Neural cell (in vitro differentiated cells): ENCODE results near the gene CAVIN1. TPM values are rescaled to one million over a fixed set of nuclear protein-coding genes. Genes with fewer than 3 reads are reported as not detected.

ENCODE experiments used
- H2AFZ ChIP-seq: fragments of 200-600, 300-800 bp; sonication (generic), shearing (Covaris generic); 2 replicates; pipeline ENCODE4 v1.6.0; 2014; ENCODE audit warnings: low read depth, mild to moderate bottlenecking, antibody characterized with exemption, low read length, moderate library complexity
- H3F3A ChIP-seq: fragments of 200-600 bp; shearing (Covaris generic); 2 replicates; pipeline ENCODE4 v1.6.1; 2016; ENCODE audit warnings: mild to moderate bottlenecking, moderate library complexity, mixed read lengths, antibody characterized with exemption, low read length; ENCODE audit not compliant: insufficient read depth, poor library complexity, severe bottlenecking
- H3K27ac ChIP-seq: fragments of 200-600, 300-800 bp; sonication (generic), shearing (Covaris generic); 2 replicates; pipeline ENCODE4 v1.5.1; 2014; ENCODE audit warnings: mild to moderate bottlenecking, low read length, moderate library complexity
- H3K27me3 ChIP-seq: fragments of 300-800, 200-600 bp; sonication (generic), shearing (Covaris generic); 2 replicates; pipeline ENCODE4 v1.6.0; 2014; ENCODE audit warnings: mild to moderate bottlenecking, low read depth, low read length, moderate library complexity; ENCODE audit not compliant: insufficient read depth
- H3K36me3 ChIP-seq: fragments of 300-800, 200-600 bp; sonication (generic), shearing (Covaris generic); 2 replicates; pipeline ENCODE4 v1.5.1; 2014; ENCODE audit warnings: mild to moderate bottlenecking, antibody characterized with exemption, low read length, moderate library complexity; ENCODE audit not compliant: insufficient read depth
- H3K4me2 ChIP-seq: fragments of 300-800, 200-600 bp; sonication (generic), shearing (Covaris generic); 2 replicates; pipeline ENCODE4 v1.6.0; 2014; ENCODE audit warnings: mild to moderate bottlenecking, low read length
- H3K4me3 ChIP-seq: fragments of 300-800, 200-600 bp; sonication (generic), shearing (Covaris generic); 2 replicates; pipeline ENCODE4 v1.5.1; 2014; ENCODE audit warnings: mild to moderate bottlenecking, low read length, moderate library complexity
- H3K79me2 ChIP-seq: fragments of 200-600 bp; shearing (Covaris generic); replicated peaks from 2 replicates; pipeline ENCODE4 v1.6.0; 2014; ENCODE audit warnings: mild to moderate bottlenecking, low read length, moderate library complexity; ENCODE audit not compliant: insufficient read depth
- H3K9ac ChIP-seq: fragments of 300-800, 200-600 bp; sonication (generic), shearing (Covaris generic); 2 replicates; pipeline ENCODE4 v1.6.1; 2016; ENCODE audit warnings: mild to moderate bottlenecking, low read length, mixed read lengths
- H3K9me2 ChIP-seq: fragments of 200-600 bp; shearing (Covaris generic); 2 replicates; pipeline ENCODE4 v1.6.1; 2016; ENCODE audit warnings: mild to moderate bottlenecking, low read length, mixed read lengths; ENCODE audit not compliant: insufficient read depth
- H3K9me3 ChIP-seq: fragments of 200-600, 300-800 bp; sonication (generic), shearing (Covaris generic); 2 replicates; pipeline ENCODE4 v1.6.1; 2016; ENCODE audit warnings: mild to moderate bottlenecking, mixed run types, low read length, moderate library complexity, mixed read lengths
- H4K20me1 ChIP-seq: fragments of 200-600 bp; shearing (Covaris generic); 2 replicates; pipeline ENCODE4 v1.6.1; 2016; ENCODE audit warnings: mild to moderate bottlenecking, mixed run types; ENCODE audit not compliant: insufficient read depth
- EP300 ChIP-seq: fragments of 450-650 bp; conservative IDR thresholded peaks from 2 replicates; pipeline ENCODE4 v1.6.1; 2014; ENCODE audit warnings: antibody characterized with exemption, mild to moderate bottlenecking, moderate library complexity; ENCODE audit not compliant: poor library complexity, severe bottlenecking
- EZH2 ChIP-seq: fragments of 200-600, 300-800 bp; shearing (Covaris generic), sonication (generic); IDR thresholded peaks from 2 replicates; pipeline ENCODE4 v1.6.1; 2014; ENCODE audit warnings: antibody characterized with exemption, low read length, borderline replicate concordance, mild to moderate bottlenecking; ENCODE audit not compliant: insufficient read depth, poor library complexity, severe bottlenecking
- MXI1 ChIP-seq: fragments of 450-650 bp; conservative IDR thresholded peaks from 2 replicates; pipeline ENCODE4 v1.6.1; 2014; ENCODE audit warnings: antibody characterized with exemption, mild to moderate bottlenecking; ENCODE audit not compliant: poor library complexity, severe bottlenecking
- POLR2AphosphoS5 ChIP-seq: IDR thresholded peaks from 2 replicates; pipeline ENCODE4 v1.6.1; 2012
- RAD21 ChIP-seq: fragments of 450-650 bp; conservative IDR thresholded peaks from 2 replicates; pipeline ENCODE4 v1.6.1; 2014; ENCODE audit warnings: antibody characterized with exemption, mild to moderate bottlenecking, moderate library complexity
- SMC3 ChIP-seq: fragments of 450-650 bp; conservative IDR thresholded peaks from 2 replicates; pipeline ENCODE4 v1.6.1; 2014; ENCODE audit warnings: antibody characterized with exemption, mild to moderate bottlenecking, moderate library complexity; ENCODE audit not compliant: poor library complexity
- TAF1 ChIP-seq: IDR thresholded peaks from 2 replicates; pipeline ENCODE4 v1.6.1; 2012; ENCODE audit warnings: low read depth
- polyA plus RNA-seq: library from polyadenylated mRNA; depleted of rRNA; stranded (reverse); fragments of >200 nt; gene quantifications from 2 replicates; pipeline ENCODE4 v1.2.3, GENCODE V29; 2014
- TF ChIP-seq, protein P1 (sequence below): IDR thresholded peaks from 2 replicates; pipeline ENCODE4 v1.6.1; 2012; ENCODE audit warnings: borderline replicate concordance
- TF ChIP-seq, protein P2 (sequence below): fragments of 450-650 bp; IDR thresholded peaks from 2 replicates; pipeline ENCODE4 v1.5.1; 2014; ENCODE audit warnings: antibody characterized with exemption, mild to moderate bottlenecking, moderate library complexity; ENCODE audit not compliant: poor library complexity, severe bottlenecking

The CAVIN1 gene
- polyA plus RNA-seq, 1 donor from 2014 or later: 0.07 TPM

DNA sequence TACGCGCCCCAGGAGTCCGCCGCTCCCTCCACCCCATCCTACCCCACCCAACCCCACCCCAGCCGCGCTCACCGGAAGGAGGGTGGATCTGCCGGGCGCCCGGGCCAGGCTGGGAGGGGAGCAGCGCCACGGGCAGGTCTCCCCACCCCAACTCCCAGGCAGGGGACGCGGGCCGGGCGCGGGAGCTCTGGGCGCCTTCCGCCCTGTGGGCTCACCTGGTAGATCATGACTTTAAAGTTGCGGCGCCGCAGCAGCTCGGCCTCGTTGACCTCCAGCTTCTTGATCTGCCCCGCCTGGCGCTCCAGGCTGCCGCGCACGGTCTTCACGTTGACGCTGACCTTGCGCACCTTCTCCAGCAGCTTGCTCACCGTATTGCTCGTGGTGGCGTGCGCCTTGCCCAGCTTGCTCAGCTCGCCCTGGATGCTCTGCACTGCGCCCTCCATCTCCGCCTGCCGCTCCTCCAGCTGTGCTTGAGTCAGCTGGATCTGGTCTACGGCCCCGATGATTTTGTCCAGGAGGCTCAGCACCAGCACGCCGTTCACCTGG, 571 bp downstream of the CAVIN1 start:
- H3F3A ChIP-seq: no peaks in the 10 kb centered on the region
- no peak overlapping the region for H3K4me2 ChIP-seq
- peak overlapping the region; percentile 55 for H3K4me3 ChIP-seq
- H3K27me3 ChIP-seq: peaks cover 60% of the 10 kb centered on the region
- H3K9ac ChIP-seq: no peak overlapping the region
- no peaks in the 10 kb centered on the region for H3K79me2 ChIP-seq
- H3K9me2 ChIP-seq: no peaks in the 10 kb centered on the region
- no peaks in the 10 kb centered on the region for H3K36me3 ChIP-seq
- H4K20me1 ChIP-seq: no peaks in the 10 kb centered on the region
- H3K27ac ChIP-seq: no peak overlapping the region
- no peak overlapping the region for H2AFZ ChIP-seq
- TF ChIP-seq EZH2 (peak; percentile 89), SMC3 (no peak), RAD21 (no peak)
- TF ChIP-seq, protein P1, sequence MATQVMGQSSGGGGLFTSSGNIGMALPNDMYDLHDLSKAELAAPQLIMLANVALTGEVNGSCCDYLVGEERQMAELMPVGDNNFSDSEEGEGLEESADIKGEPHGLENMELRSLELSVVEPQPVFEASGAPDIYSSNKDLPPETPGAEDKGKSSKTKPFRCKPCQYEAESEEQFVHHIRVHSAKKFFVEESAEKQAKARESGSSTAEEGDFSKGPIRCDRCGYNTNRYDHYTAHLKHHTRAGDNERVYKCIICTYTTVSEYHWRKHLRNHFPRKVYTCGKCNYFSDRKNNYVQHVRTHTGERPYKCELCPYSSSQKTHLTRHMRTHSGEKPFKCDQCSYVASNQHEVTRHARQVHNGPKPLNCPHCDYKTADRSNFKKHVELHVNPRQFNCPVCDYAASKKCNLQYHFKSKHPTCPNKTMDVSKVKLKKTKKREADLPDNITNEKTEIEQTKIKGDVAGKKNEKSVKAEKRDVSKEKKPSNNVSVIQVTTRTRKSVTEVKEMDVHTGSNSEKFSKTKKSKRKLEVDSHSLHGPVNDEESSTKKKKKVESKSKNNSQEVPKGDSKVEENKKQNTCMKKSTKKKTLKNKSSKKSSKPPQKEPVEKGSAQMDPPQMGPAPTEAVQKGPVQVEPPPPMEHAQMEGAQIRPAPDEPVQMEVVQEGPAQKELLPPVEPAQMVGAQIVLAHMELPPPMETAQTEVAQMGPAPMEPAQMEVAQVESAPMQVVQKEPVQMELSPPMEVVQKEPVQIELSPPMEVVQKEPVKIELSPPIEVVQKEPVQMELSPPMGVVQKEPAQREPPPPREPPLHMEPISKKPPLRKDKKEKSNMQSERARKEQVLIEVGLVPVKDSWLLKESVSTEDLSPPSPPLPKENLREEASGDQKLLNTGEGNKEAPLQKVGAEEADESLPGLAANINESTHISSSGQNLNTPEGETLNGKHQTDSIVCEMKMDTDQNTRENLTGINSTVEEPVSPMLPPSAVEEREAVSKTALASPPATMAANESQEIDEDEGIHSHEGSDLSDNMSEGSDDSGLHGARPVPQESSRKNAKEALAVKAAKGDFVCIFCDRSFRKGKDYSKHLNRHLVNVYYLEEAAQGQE: no peak
- no peaks in the 10 kb centered on the region for H3K9me3 ChIP-seq

DNA sequence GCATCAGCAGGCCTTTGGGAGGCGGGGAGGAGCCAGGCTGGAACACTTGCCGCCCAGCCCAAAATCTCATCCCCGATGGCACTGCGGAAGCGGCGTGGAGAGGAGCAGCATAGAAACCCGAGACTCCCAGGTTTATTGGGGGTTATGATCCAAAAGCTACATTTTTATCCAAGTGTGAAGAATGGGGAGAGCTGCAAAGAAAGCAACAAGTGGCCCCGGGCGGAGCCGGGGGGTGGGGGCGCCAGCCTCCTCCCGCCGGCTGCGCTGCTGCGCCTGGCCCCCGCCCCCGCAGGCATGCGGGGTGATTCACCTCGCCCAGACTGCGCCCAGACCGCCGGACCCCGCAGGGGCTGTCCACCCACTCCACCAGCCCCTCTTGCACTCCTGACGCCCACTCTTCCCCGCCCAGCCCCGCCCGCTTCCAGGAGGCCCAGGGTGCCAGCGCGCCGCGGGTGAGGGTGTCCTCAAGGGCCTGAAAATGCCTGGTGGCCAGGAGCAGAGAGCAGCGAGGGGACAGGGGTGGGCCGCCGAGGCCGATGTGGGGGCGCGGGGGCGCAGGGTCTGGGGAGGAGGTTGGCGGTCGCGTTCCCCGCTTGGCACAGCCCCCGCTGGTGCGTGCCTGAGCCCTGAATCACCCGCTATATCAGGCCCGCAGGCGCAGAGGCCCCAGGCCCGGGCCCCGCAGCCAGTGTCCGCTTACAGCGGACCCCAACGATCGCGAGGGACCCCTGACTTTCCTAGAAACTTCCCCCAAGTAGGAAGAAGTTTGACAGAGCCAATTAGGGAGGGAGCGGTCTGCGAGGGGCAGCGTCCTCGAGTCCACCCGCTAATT, 1.3 kb downstream of the CAVIN1 start:
- Histone ChIP-seq H3K4me2 (no peak overlapping the region), H3K9me3 (no peaks in the 10 kb centered on the region), H3K79me2 (no peaks in the 10 kb centered on the region), H3K9ac (no peak overlapping the region), H2AFZ (no peak overlapping the region), H4K20me1 (no peaks in the 10 kb centered on the region), H3K27me3 (peaks cover 60% of the 10 kb centered on the region), H3K9me2 (no peaks in the 10 kb centered on the region), H3K27ac (no peak overlapping the region), H3K36me3 (no peaks in the 10 kb centered on the region), H3K4me3 (peak overlapping the region; percentile 55), H3F3A (no peaks in the 10 kb centered on the region)
- TF ChIP-seq SMC3 (no peak), EZH2 (peak; percentile 38)

DNA sequence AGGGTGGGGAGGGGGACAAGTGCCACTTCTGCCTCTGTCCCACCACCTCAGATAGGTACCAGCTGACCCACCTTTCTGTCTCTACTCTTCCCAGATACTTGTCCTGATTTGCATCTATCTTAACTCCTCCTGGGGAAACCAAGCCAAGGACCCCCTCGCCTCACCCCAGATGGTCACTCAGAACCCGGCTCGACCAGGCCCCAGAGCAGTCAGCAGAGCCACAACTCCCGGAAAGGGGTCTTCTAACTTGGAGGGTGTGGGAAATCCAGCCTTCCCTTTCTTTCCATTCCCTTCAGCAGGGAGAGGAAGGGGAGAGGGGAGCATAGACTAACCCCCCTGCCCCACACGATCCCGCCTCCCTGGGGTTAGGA, 1.9 kb downstream of the CAVIN1 start:
- Histone ChIP-seq H3K9ac (no peak overlapping the region), H3K4me3 (no peak overlapping the region), H3K27me3 (peaks cover 60% of the 10 kb centered on the region)

More for the DNA sequence above, 1.9 kb downstream of the CAVIN1 start:
- Histone ChIP-seq H3K9me3 (no peaks in the 10 kb centered on the region), H3K4me2 (no peak overlapping the region), H3K36me3 (no peaks in the 10 kb centered on the region), H3F3A (no peaks in the 10 kb centered on the region), H3K79me2 (no peaks in the 10 kb centered on the region), H3K9me2 (no peaks in the 10 kb centered on the region), H4K20me1 (no peaks in the 10 kb centered on the region), H3K27ac (no peak overlapping the region), H2AFZ (no peak overlapping the region)
- TF ChIP-seq EP300 (no peak), EZH2 (no peak), SMC3 (no peak), TAF1 (no peak), MXI1 (no peak), RAD21 (no peak), POLR2AphosphoS5 (no peak)
- TF ChIP-seq, protein P2, sequence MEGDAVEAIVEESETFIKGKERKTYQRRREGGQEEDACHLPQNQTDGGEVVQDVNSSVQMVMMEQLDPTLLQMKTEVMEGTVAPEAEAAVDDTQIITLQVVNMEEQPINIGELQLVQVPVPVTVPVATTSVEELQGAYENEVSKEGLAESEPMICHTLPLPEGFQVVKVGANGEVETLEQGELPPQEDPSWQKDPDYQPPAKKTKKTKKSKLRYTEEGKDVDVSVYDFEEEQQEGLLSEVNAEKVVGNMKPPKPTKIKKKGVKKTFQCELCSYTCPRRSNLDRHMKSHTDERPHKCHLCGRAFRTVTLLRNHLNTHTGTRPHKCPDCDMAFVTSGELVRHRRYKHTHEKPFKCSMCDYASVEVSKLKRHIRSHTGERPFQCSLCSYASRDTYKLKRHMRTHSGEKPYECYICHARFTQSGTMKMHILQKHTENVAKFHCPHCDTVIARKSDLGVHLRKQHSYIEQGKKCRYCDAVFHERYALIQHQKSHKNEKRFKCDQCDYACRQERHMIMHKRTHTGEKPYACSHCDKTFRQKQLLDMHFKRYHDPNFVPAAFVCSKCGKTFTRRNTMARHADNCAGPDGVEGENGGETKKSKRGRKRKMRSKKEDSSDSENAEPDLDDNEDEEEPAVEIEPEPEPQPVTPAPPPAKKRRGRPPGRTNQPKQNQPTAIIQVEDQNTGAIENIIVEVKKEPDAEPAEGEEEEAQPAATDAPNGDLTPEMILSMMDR: no peak
- TF ChIP-seq, protein P1: no peak
